ENCODE data around the gene TSC22D4.
"Not testable (repeated sequence)": the region's sequence is repeated elsewhere in the genome, so short reads cannot be mapped to it uniquely, and the experiment has no call there.

The TSC22D4 gene

GRCh38 chr7:100446040-100446439, 33.0 kb downstream of the TSC22D4 start:
- H3K27ac ChIP-seq (ENCODE audit: insufficient read depth in 1 of 2, low read depth in 1 of 2, low read length in 2 of 2, poor library complexity in 1 of 2, severe bottlenecking in 2 of 2): no peak overlapping the region
- no peaks in the 10 kb centered on the region for H3K27me3 ChIP-seq (replicated peaks in 2 of 5; ENCODE audit: control insufficient read depth in 4 of 5, insufficient read depth in 5 of 5, low read length in 4 of 5)
- no peak for DNase-seq
- POLR2A ChIA-PET: interaction anchor here (3.1 kb wide), 1 partner anchor 17 kb away, joined by 8 read pairs; the partner anchor contains the start of genes MEPCE and ZCWPW1
- CTCF ChIA-PET: interaction anchor here (1.2 to 20.5 kb wide), 5 partner anchors 8 to 114 kb away, joined by 4 to 160 read pairs (median 6); partner anchors contain the start of genes MEPCE and ZCWPW1
- H3K4me3 ChIP-seq (ENCODE audit: control insufficient read depth in 1 of 7, extremely low read depth in 1 of 7, insufficient read depth in 4 of 7, low read depth in 2 of 7, low read length in 6 of 7): no peak overlapping the region
- no peaks in the 10 kb centered on the region for H3K36me3 ChIP-seq (ENCODE audit: control insufficient read depth in 4 of 4, insufficient read depth in 4 of 4, low read length in 3 of 4)
- H3K9me3 ChIP-seq (ENCODE audit: control extremely low read depth in 1 of 5, control insufficient read depth in 4 of 5, insufficient read depth in 2 of 5, low read depth in 1 of 5, low read length in 4 of 5): no peaks in the 10 kb centered on the region
- H3K4me1 ChIP-seq (ENCODE audit: control extremely low read depth in 1 of 4, control insufficient read depth in 4 of 4, insufficient read depth in 4 of 4, low read length in 3 of 4): peaks cover 2 to 37% (median 24%) of the 10 kb centered on the region in 4 experiments
- 100% methylated on average over 1 of the region's 2 CpGs for WGBS (ENCODE audit: insufficient coverage)

- H3K9me3 ChIP-seq (ENCODE audit: control extremely low read depth in 1 of 5, control insufficient read depth in 4 of 5, insufficient read depth in 2 of 5, low read depth in 1 of 5, low read length in 4 of 5): no peaks in the 10 kb centered on the region
- WGBS (ENCODE audit: insufficient coverage): 50% methylated on average over 7 of the region's 14 CpGs
- H3K27ac ChIP-seq (ENCODE audit: insufficient read depth in 1 of 2, low read depth in 1 of 2, low read length in 2 of 2, poor library complexity in 1 of 2, severe bottlenecking in 2 of 2): peak overlapping the region in 1 of 2 experiments; percentile 62
- peak; percentile 38 to 63 (median 60) for DNase-seq
- no peaks in the 10 kb centered on the region for H3K36me3 ChIP-seq (ENCODE audit: control insufficient read depth in 4 of 4, insufficient read depth in 4 of 4, low read length in 3 of 4)
- H3K4me3 ChIP-seq (ENCODE audit: control insufficient read depth in 1 of 7, extremely low read depth in 1 of 7, insufficient read depth in 4 of 7, low read depth in 2 of 7, low read length in 6 of 7): peak overlapping the region in 2 of 7 experiments; percentile 1 to 36
- ChIA-PET POLR2A (interaction anchor here (0.7 to 2.8 kb wide), 4 partner anchors 8 to 21 kb away, joined by 3 to 17 read pairs (median 8); partner anchors contain the start of genes MEPCE and ZCWPW1), CTCF (interaction anchor here (1.0 to 20.5 kb wide), 8 partner anchors 9 to 245 kb away, joined by 3 to 160 read pairs (median 6); partner anchors contain the start of genes MEPCE and ZCWPW1)
- H3K27me3 ChIP-seq (replicated peaks in 2 of 5; ENCODE audit: control insufficient read depth in 4 of 5, insufficient read depth in 5 of 5, low read length in 4 of 5): no peaks in the 10 kb centered on the region
- H3K4me1 ChIP-seq (ENCODE audit: control extremely low read depth in 1 of 4, control insufficient read depth in 4 of 4, insufficient read depth in 4 of 4, low read length in 3 of 4): peaks cover 2 to 30% (median 21%) of the 10 kb centered on the region in 4 experiments
Observed at GRCh38 chr7:100444311-100445278, 34.4 kb downstream of the TSC22D4 start.

GRCh38 chr7:100443096-100443840, 35.7 kb downstream of the TSC22D4 start:
- Histone ChIP-seq H3K9me3 (ENCODE audit: control extremely low read depth in 1 of 5, control insufficient read depth in 4 of 5, insufficient read depth in 2 of 5, low read depth in 1 of 5, low read length in 4 of 5) (no peaks in the 10 kb centered on the region), H3K4me1 (ENCODE audit: control extremely low read depth in 1 of 4, control insufficient read depth in 4 of 4, insufficient read depth in 4 of 4, low read length in 3 of 4) (peaks cover 2 to 30% (median 21%) of the 10 kb centered on the region in 4 experiments), H3K4me3 (ENCODE audit: control insufficient read depth in 1 of 7, extremely low read depth in 1 of 7, insufficient read depth in 4 of 7, low read depth in 2 of 7, low read length in 6 of 7) (no peak overlapping the region), H3K36me3 (ENCODE audit: control insufficient read depth in 4 of 4, insufficient read depth in 4 of 4, low read length in 3 of 4) (no peaks in the 10 kb centered on the region), H3K27ac (ENCODE audit: insufficient read depth in 1 of 2, low read depth in 1 of 2, low read length in 2 of 2, poor library complexity in 1 of 2, severe bottlenecking in 2 of 2) (no peak overlapping the region), H3K27me3 (replicated peaks in 2 of 5; ENCODE audit: control insufficient read depth in 4 of 5, insufficient read depth in 5 of 5, low read length in 4 of 5) (no peaks in the 10 kb centered on the region)
- POLR2A ChIA-PET: interaction anchor here (0.9 to 2.8 kb wide), 3 partner anchors 9 to 14 kb away, joined by 4 to 17 read pairs (median 10); partner anchors contain the start of genes MEPCE and ZCWPW1
- CTCF ChIA-PET: interaction anchor here (2.2 to 20.5 kb wide), 2 partner anchors 8 to 11 kb away, joined by 8 to 160 read pairs; no protein-coding TSS in a partner anchor
- no peak for DNase-seq
- 96% methylated on average over 9 of the region's 9 CpGs for whole genome bisulfite sequencing (ENCODE audit: insufficient coverage)

GRCh38 chr7:100441641-100442535, 37.1 kb downstream of the TSC22D4 start:
- DNase-seq: no peak
- CTCF ChIA-PET: interaction anchor here (20.5 kb wide), 1 partner anchor 12 kb away, joined by 160 read pairs; no protein-coding TSS in a partner anchor
- Histone ChIP-seq H3K36me3 (ENCODE audit: control insufficient read depth in 4 of 4, insufficient read depth in 4 of 4, low read length in 3 of 4) (no peaks in the 10 kb centered on the region), H3K27ac (ENCODE audit: insufficient read depth in 1 of 2, low read depth in 1 of 2, low read length in 2 of 2, poor library complexity in 1 of 2, severe bottlenecking in 2 of 2) (no peak overlapping the region), H3K27me3 (replicated peaks in 2 of 5; ENCODE audit: control insufficient read depth in 4 of 5, insufficient read depth in 5 of 5, low read length in 4 of 5) (no peaks in the 10 kb centered on the region), H3K9me3 (ENCODE audit: control extremely low read depth in 1 of 5, control insufficient read depth in 4 of 5, insufficient read depth in 2 of 5, low read depth in 1 of 5, low read length in 4 of 5) (no peaks in the 10 kb centered on the region), H3K4me3 (ENCODE audit: control insufficient read depth in 1 of 7, extremely low read depth in 1 of 7, insufficient read depth in 4 of 7, low read depth in 2 of 7, low read length in 6 of 7) (no peak overlapping the region), H3K4me1 (ENCODE audit: control extremely low read depth in 1 of 4, control insufficient read depth in 4 of 4, insufficient read depth in 4 of 4, low read length in 3 of 4) (peaks cover 2 to 33% (median 23%) of the 10 kb centered on the region in 4 experiments)
- WGBS (ENCODE audit: insufficient coverage): 97% methylated on average over 9 of the region's 11 CpGs
- POLR2A ChIA-PET: interaction anchor here (0.9 kb wide), 1 partner anchor 12 kb away, joined by 4 read pairs; no protein-coding TSS in a partner anchor

GRCh38 chr7:100439244-100439643, 39.8 kb downstream of the TSC22D4 start:
- ChIA-PET POLR2A (interaction anchor here (0.6 kb wide), 1 partner anchor 241 kb away, joined by 5 read pairs; no protein-coding TSS in a partner anchor), CTCF (interaction anchor here (20.5 kb wide), 1 partner anchor 15 kb away, joined by 160 read pairs; no protein-coding TSS in a partner anchor)
- not testable (repeated sequence) for H3K4me3 ChIP-seq (ENCODE audit: control insufficient read depth in 1 of 7, extremely low read depth in 1 of 7, insufficient read depth in 4 of 7, low read depth in 2 of 7, low read length in 6 of 7); H3K27ac ChIP-seq (ENCODE audit: insufficient read depth in 1 of 2, low read depth in 1 of 2, low read length in 2 of 2, poor library complexity in 1 of 2, severe bottlenecking in 2 of 2); DNase-seq; H3K27me3 ChIP-seq (replicated peaks in 2 of 5; ENCODE audit: control insufficient read depth in 4 of 5, insufficient read depth in 5 of 5, low read length in 4 of 5); H3K9me3 ChIP-seq (ENCODE audit: control extremely low read depth in 1 of 5, control insufficient read depth in 4 of 5, insufficient read depth in 2 of 5, low read depth in 1 of 5, low read length in 4 of 5)
- WGBS (ENCODE audit: insufficient coverage): 98% methylated on average over 4 of the region's 7 CpGs
- H3K36me3 ChIP-seq (ENCODE audit: control insufficient read depth in 4 of 4, insufficient read depth in 4 of 4, low read length in 3 of 4): peaks cover 0 to 11% (median 6%) of the 10 kb centered on the region in 4 experiments
- peaks cover 6 to 26% (median 20%) of the 10 kb centered on the region in 4 experiments for H3K4me1 ChIP-seq (ENCODE audit: control extremely low read depth in 1 of 4, control insufficient read depth in 4 of 4, insufficient read depth in 4 of 4, low read length in 3 of 4)

- H3K27ac ChIP-seq (ENCODE audit: insufficient read depth in 1 of 2, low read depth in 1 of 2, low read length in 2 of 2, poor library complexity in 1 of 2, severe bottlenecking in 2 of 2); POLR2A ChIA-PET; H3K9me3 ChIP-seq (ENCODE audit: control extremely low read depth in 1 of 5, control insufficient read depth in 4 of 5, insufficient read depth in 2 of 5, low read depth in 1 of 5, low read length in 4 of 5); DNase-seq; H3K27me3 ChIP-seq (replicated peaks in 2 of 5; ENCODE audit: control insufficient read depth in 4 of 5, insufficient read depth in 5 of 5, low read length in 4 of 5); H3K4me3 ChIP-seq (ENCODE audit: control insufficient read depth in 1 of 7, extremely low read depth in 1 of 7, insufficient read depth in 4 of 7, low read depth in 2 of 7, low read length in 6 of 7): not testable (repeated sequence)
- 91% methylated on average over 4 of the region's 8 CpGs for WGBS (ENCODE audit: insufficient coverage)
- Histone ChIP-seq H3K36me3 (ENCODE audit: control insufficient read depth in 4 of 4, insufficient read depth in 4 of 4, low read length in 3 of 4) (peaks cover 1 to 16% (median 11%) of the 10 kb centered on the region in 4 experiments), H3K4me1 (ENCODE audit: control extremely low read depth in 1 of 4, control insufficient read depth in 4 of 4, insufficient read depth in 4 of 4, low read length in 3 of 4) (peaks cover 6 to 28% (median 19%) of the 10 kb centered on the region in 4 experiments)
- CTCF ChIA-PET: interaction anchor here (1.6 to 20.5 kb wide), 2 partner anchors 8 to 15 kb away, joined by 5 to 160 read pairs; no protein-coding TSS in a partner anchor
Observed at GRCh38 chr7:100438731-100439130, 40.3 kb downstream of the TSC22D4 start.

Data from common myeloid progenitor, CD34-positive (primary cell).